ENCODE measurements around the gene TMEM269. TPM values are rescaled to one million over a fixed set of nuclear protein-coding genes. Genes with fewer than 3 reads are reported as not detected.

The TMEM269 gene
- total RNA-seq, 1 donor from 2014 or later = 0.52 TPM

Other genes starting within 250 kb of the TMEM269 start
- gene PPIH, start 126.6 kb upstream of the TMEM269 start, total RNA-seq = 23.5 TPM
- 403 TPM for gene YBX1, start 102.6 kb upstream of the TMEM269 start, total RNA-seq
- 1.6 TPM for gene CLDN19, start 44.8 kb upstream of the TMEM269 start, total RNA-seq
- gene P3H1, start 18.0 kb upstream of the TMEM269 start, total RNA-seq = 50.6 TPM
- 5.7 TPM for gene C1orf50, start 17.7 kb upstream of the TMEM269 start, total RNA-seq
- 5.2 TPM for gene ERMAP, start 32.1 kb downstream of the TMEM269 start, total RNA-seq
- gene SVBP, start 32.4 kb downstream of the TMEM269 start, total RNA-seq = 34.4 TPM
- gene ZNF691, start 61.6 kb downstream of the TMEM269 start, total RNA-seq = 13.0 TPM
- gene SLC2A1, start 173.9 kb downstream of the TMEM269 start, total RNA-seq = 28.2 TPM